Thoracic aorta (tissue), 2 donors: ENCODE results near the gene VSTM2B. TPM values are rescaled to one million over a fixed set of nuclear protein-coding genes. Genes with fewer than 3 reads are reported as not detected.

Experiments
- ATAC-seq: fragments of 150-250 bp; one replicate; pipeline ENCODE4 v1.8.0; 2017; ENCODE audit warnings: low read depth; ENCODE audit not compliant: insufficient number of reproducible peaks, low FRiP score
- DNase-seq: peaks from one replicate; pipeline ENCODE4 v3.0.0-alpha.2; 2020; ENCODE audit warnings: low spot score
- H3K27ac ChIP-seq, 2 donors: fragments of 200-600 bp; sonication (generic); 1 replicate in 1 of 2; 2 replicates in 1 of 2; pipeline ENCODE4 v1.5.1; 2016; ENCODE audit warnings: mild to moderate bottlenecking in 2 of 2, moderate library complexity in 2 of 2
- H3K27me3 ChIP-seq: fragments of 200-600 bp; sonication (generic); replicated peaks from 2 replicates; pipeline ENCODE4 v1.6.0; 2016; ENCODE audit warnings: mild to moderate bottlenecking; ENCODE audit not compliant: insufficient read depth
- H3K36me3 ChIP-seq: fragments of 200-600 bp; sonication (generic); one replicate; pipeline ENCODE4 v1.5.1; 2016
- H3K4me1 ChIP-seq, 2 donors: fragments of 200-600 bp; sonication (generic); 1 replicate in 1 of 2; 2 replicates in 1 of 2; pipeline versions ENCODE4 v1.5.1 to v1.6.0; 2016; ENCODE audit warnings: low read depth in 2 of 2, mild to moderate bottlenecking in 1 of 2; ENCODE audit not compliant: control insufficient read depth in 1 of 2
- H3K4me3 ChIP-seq: fragments of 200-600 bp; sonication (generic); 2 replicates; pipeline ENCODE4 v1.5.1; 2016; ENCODE audit warnings: mild to moderate bottlenecking
- H3K9me3 ChIP-seq: fragments of 200-600 bp; sonication (generic); 2 replicates; pipeline ENCODE4 v1.5.1; 2016
- CTCF ChIP-seq: fragments of 200-600 bp; sonication (generic); IDR thresholded peaks from one replicate; pipeline ENCODE4 v1.5.1; 2019; ENCODE audit warnings: antibody characterized with exemption
- total RNA-seq, 2 donors: library from RNA; depleted of rRNA; stranded (reverse); fragments of >200 nt; gene quantifications; one replicate each; pipeline versions ENCODE4 v1.1.0 to v1.2.3, GENCODE V29; 2016

VSTM2B gene
- total RNA-seq, 2 donors from 2014 or later: not detected

GRCh38 chr19:29569038-29569911 is 43.5 kb downstream of the VSTM2B start:
- no peaks in the 10 kb centered on the region for H3K36me3 ChIP-seq
- no peaks in the 10 kb centered on the region for H3K4me1 ChIP-seq

GRCh38 chr19:29571181-29571580 is 45.4 kb downstream of the VSTM2B start:
- TF ChIP-seq CTCF: no peak
- H3K4me1 ChIP-seq: no peaks in the 10 kb centered on the region
- no peaks in the 10 kb centered on the region for H3K9me3 ChIP-seq
- no peaks in the 10 kb centered on the region for H3K36me3 ChIP-seq
- no peak overlapping the region for H3K4me3 ChIP-seq
- ATAC-seq: no peak
- DNase-seq: no peak
- H3K27me3 ChIP-seq: no peaks in the 10 kb centered on the region
- H3K27ac ChIP-seq: no peak overlapping the region

More at GRCh38 chr19:29569038-29569911, 43.5 kb downstream of the VSTM2B start:
- TF ChIP-seq CTCF: no peak
- no peak for DNase-seq
- no peak overlapping the region for H3K27ac ChIP-seq
- ATAC-seq: no peak
- H3K4me3 ChIP-seq: no peak overlapping the region
- H3K27me3 ChIP-seq: no peaks in the 10 kb centered on the region
- no peaks in the 10 kb centered on the region for H3K9me3 ChIP-seq

GRCh38 chr19:29573486-29573885 is 47.7 kb downstream of the VSTM2B start:
- no peak for TF ChIP-seq CTCF

GRCh38 chr19:29574510-29574909 is 48.7 kb downstream of the VSTM2B start:
- no peaks in the 10 kb centered on the region for H3K9me3 ChIP-seq
- H3K36me3 ChIP-seq: no peaks in the 10 kb centered on the region
- no peak overlapping the region for H3K4me3 ChIP-seq
- no peak overlapping the region for H3K27ac ChIP-seq
- TF ChIP-seq CTCF: no peak
- H3K4me1 ChIP-seq: no peaks in the 10 kb centered on the region
- no peaks in the 10 kb centered on the region for H3K27me3 ChIP-seq
- no peak for ATAC-seq
- no peak for DNase-seq

More at GRCh38 chr19:29573486-29573885, 47.7 kb downstream of the VSTM2B start:
- Histone ChIP-seq H3K27ac (no peak overlapping the region), H3K36me3 (no peaks in the 10 kb centered on the region), H3K4me3 (no peak overlapping the region), H3K27me3 (no peaks in the 10 kb centered on the region), H3K4me1 (no peaks in the 10 kb centered on the region), H3K9me3 (no peaks in the 10 kb centered on the region)
- ATAC-seq (no peak), DNase-seq (no peak)

- no peaks in the 10 kb centered on the region for H3K27me3 ChIP-seq
- H3K4me3 ChIP-seq: no peak overlapping the region
- H3K9me3 ChIP-seq: no peaks in the 10 kb centered on the region
- DNase-seq (no peak), ATAC-seq (no peak)
- H3K27ac ChIP-seq: no peak overlapping the region
- H3K4me1 ChIP-seq: no peaks in the 10 kb centered on the region
- TF ChIP-seq CTCF: no peak
- no peaks in the 10 kb centered on the region for H3K36me3 ChIP-seq
These were observed 50.3 kb downstream of the VSTM2B start for GRCh38 chr19:29576046-29576606.
